GM23248 (cell line): ENCODE measurements around the gene TNIP1.

Experiments
- EZH2 ChIP-seq: fragments of 200-600 bp; sonication (generic); IDR thresholded peaks from 2 replicates; pipeline ENCODE4 v1.6.1; 2018; ENCODE audit warnings: antibody characterized with exemption, mild to moderate bottlenecking; ENCODE audit not compliant: insufficient read depth, poor library complexity, severe bottlenecking
- EZH2phosphoT487 ChIP-seq: fragments of 200-600 bp; sonication (generic); IDR thresholded peaks from 2 replicates; pipeline ENCODE4 v1.6.1; 2018; ENCODE audit warnings: antibody characterized with exemption, moderate library complexity, mild to moderate bottlenecking, low read depth; ENCODE audit not compliant: insufficient read depth

- TF ChIP-seq EZH2 (no peak), EZH2phosphoT487 (no peak)
Measured at GRCh38 chr5:151058891-151059489, 21.8 kb downstream of the TNIP1 start.
